ENCODE results near the gene MSH5.
A peak's percentile ranks its signal among the peaks of the same experiment; 100 is the strongest.
"Not testable (repeated sequence)": the region's sequence is repeated elsewhere in the genome, so short reads cannot be mapped to it uniquely, and the experiment has no call there.

Gene MSH5

DNA sequence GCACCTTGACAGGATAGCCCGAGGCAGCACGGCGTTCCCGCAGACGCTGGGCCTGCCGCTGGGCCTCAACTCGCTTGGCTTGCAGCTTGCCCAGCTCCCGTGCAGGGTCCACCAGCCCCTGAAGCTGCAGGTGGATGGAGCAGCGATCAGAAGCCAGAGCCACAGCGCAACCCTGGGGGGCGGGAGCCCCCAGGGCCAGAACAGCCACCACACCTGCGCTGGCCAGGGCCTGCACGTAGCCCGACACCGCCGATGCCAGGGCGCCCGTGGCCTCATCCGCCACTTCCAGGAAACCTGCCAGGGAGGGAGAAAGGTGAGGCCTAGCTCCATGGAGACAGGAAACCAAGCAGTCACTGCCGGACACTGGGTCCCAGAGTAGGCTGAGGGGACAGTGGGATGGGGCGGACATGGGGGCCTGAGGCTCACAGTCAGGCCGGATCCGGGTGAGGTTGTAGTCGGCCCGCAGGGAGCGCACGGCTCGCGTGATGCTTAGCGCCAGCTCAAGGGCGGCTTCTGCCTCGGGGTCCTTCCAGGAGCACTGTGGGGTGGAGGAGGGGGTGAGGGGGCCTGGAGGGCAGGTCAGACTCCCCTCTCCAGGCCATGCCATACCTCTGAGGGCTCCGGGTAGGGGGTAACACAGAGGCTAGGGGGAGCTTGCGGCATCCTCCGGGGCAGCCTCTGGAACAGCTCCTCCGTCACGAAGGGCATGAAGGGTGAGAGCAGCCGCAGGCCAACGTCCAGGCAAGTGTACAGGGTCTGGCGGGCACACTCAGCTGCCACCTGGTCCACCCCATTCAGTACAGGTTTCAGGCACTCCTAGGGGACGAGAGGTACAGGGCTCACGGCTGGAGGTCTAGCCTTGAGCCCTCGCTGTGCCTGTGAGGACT, 39.4 kb downstream of the MSH5 start:
- DNase-seq (ENCODE audit: low spot score), result no peak

DNA sequence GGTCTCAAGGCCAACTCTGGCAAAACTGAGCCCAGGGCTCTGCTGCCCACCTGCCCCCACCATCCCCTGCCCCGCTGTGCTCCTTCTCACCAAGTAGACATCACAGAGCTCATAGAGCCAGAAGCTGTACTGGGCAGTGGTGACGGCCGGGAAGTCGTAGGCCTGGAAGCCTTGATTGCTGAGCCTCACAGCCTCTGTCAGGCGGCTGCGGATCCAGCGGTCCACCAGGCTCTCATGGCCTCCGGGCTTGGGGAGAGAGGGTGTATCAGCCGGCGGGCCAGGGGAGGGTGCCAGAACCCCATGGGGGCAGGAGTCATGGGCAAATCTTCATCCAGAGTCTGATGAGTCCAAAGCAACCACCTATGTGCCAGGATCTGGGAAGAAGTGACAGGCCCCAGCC, 40.1 kb downstream of the MSH5 start:
- DNase-seq (ENCODE audit: low spot score), result no peak

DNA sequence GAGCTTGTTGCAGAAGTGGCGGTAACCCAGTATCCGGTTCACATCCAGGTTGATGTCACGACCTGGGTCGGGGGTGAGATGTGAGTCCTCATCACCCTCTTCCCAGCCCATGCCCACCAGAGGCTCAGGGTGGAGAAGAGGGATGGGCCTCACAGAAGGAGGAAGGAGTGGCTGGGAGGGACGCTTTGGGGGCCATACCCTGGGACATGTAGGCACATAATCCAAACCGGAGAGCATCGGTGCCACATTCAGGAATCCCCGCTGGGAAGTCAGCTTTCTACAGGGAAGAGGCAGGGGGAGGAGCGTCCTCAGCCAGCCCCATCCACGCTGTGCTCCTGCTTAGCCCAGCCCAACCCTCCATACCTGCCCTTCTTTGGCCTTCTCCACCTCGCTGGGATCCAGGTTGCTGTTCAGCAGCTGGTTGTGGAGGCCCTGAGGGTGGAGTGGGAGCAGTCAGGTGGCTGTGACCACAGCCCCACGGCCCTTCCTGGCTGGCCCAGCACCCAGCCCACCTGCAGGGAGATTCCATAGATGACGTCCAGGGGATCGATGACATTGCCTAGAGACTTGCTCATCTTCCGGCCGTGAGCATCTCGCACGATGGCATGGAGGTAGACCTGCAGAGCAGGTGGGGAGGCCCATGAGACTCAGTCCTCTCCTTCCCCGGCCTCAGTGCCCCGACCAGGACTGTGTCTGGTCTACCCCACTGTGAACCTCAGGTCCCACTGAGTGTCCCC, 40.9 kb downstream of the MSH5 start:
- DNase-seq (ENCODE audit: low spot score), result no peak

DNA sequence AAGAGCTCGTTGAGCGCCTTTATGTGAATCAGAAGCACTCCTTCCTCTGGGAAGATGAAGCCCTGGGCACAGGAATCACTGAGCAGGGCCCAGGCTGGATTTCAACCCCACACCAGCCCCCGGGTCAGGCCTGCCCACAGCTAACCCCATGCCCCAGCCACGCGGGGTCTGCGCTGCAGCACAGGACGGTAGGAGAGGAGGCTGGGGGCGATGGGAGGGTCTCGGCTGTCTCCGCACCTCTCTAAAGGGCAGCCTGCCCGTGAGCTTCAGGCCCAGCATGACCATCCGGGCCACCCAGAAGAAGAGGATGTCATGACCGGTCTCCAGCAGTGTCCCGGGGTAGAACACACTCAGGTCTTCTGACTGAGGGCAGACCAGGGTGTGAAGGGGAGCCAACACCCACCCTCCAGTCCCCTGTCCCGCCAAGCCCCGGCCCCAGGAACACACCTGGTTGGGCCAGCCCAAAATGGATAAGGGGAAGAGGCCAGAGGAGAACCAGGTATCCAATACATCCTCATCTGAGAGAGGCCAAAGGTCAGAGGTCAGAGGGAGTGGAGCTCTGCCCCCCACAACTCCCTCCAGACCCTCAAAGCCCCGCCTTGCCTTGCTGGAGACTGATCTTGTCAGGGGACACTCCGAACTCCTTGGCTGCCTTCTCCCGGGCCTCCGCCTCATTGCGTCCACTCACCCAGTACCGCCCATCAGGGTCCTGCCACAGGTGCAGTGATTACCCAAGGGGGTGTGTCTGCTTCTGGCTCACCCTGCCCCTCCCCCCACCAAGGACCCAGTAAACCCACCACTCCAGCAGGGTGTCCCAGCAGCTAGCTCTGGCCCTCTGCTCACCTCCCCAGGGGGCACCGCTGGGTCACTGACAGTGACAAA, 41.7 kb downstream of the MSH5 start:
- DNase-seq (ENCODE audit: low spot score), result no peak

DNA sequence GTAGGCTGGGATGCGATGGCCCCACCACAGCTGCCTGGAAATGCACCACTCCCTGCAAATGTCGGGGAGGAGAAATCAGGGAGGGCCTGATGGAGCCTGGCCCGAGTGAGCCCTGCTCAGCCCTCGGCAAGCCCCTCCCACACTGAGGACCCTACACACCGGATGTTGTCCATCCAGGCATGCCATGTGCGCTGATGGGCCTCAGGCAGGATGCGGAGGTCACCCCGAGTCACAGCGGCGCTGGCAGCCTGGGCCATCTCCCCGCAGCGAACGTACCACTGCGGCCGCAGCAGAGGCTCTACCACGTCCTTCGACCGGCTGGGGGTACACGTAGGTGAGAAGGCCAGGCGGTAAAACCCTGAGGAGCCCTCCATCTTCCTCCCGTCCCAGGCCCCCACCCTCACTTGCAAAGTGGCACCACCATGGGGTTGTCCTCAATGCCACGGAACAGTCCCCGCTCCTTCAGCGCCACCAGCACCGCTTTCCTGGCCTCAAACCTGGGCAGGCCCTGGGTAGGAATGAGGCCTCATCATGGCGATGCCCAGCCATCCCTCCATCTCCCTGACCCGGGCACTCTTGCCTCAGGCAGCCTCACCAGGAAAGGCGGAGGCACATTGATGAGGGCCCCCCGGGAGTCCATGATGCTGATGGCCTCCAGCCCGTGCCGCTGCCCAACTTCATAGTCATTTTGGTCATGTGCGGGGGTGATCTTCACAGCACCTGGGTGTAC, 42.5 kb downstream of the MSH5 start:
- no peak for DNase-seq (ENCODE audit: low spot score)

DNA sequence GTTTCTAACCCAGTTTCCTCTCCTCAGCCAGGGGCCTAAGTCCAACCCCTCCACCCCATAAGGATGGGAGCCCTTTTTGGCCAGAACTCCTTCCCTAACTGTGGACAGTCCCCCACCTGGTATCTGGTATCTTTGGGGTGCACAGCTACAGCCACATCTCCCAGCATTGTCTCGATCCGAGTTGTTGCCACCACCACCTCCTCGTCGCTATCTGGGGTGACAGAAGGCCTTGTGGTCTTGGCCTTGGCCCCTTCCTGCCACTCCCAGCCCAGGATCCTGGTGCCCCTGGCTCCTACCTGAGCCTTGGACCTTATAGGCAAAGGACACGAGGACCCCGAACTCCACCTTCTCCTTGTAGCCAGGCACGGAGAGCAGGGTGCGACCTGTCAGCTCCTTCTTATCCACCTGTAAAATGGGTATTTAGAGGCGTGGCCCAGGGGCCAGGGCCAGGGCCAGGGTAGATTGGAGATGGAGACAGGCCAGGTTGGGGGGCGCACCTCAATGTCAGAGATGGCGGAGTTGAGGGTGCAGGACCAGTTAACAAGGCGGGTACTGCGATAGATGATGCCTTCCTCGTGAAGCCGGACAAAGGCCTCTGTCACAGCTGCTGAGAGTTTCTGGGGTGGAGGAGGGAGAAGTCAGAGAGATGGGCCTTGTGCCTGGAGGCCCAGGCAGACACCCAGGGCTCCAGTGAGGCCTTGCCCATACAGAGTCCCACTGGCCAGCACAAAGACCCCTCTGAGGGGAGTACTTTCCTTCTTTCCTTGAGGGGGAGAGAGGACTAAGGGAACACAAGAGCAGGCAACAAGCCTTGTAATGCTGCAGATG, 44.5 kb downstream of the MSH5 start:
- no peak for DNase-seq (ENCODE audit: low spot score)

DNA sequence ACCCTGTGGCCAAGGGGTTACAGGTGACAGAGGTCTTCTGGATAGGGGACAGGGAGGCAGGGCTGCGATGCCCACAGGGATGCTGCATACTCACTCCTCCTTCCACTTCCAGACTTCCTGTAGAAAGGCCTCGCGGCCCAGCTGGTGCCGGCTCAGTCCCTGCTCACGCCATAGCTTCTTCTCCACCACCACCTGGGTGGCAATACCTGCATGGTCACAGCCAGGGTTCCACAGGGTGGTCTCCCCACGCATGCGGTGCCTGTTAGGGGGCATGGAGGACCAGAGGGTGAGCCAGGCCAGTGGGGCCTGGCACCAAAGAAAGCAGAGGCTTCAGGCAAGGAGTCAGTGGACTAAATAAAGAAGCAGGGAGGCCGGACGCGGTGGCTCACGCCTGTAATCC, 45.7 kb downstream of the MSH5 start:
- DNase-seq (ENCODE audit: low spot score), result no peak

DNA sequence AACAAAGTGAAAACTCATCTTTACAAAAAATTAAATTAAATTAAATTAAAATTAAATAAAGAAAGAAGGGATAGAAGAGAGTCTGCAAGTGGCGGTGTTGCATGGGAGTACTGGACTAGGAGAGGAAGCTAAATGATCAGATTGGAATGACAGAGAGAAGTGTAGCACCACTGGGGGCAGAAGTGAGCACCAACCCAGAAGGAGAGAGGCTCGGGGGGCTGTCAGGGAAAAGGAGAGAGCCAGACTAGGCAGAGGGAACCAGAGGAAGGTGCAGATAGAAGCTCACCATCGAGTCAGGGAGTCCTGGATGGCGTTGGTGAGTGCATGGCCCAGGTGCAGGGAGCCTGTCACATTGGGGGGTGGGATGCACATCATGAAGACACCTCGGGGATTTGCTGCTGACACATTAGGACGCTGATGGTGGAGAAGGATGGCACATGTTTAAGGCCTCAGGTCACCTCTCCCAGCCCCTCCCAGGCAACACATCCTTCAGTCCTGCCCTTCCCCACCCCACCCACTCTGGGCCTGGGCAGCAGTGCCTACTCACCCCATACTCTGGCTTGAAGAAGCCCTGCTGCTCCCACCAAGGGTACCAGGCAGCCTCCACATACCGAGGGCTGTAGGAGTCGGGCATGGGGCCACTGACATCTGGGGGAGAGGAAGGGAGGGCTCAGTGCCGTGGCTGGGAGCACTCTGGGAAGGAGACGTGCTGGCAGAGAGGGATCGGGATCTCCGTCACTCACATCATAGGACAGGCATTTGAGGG, 51.7 kb downstream of the MSH5 start:
- peak; percentile 39 for DNase-seq (ENCODE audit: low spot score)

DNA sequence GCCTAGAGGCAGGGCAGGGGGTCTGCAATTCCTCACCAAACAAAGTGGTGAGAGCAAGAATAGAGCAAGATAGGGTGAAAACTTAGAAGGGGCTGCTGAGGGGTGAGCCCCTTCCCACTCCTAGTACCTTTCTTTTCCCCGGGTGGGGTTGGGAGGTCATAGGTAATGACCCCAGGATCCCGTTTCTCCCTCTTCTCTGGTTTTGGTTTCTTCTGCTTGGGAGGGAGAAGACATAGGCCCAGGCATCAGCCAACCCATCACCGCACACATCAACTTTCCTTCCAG, 52.2 kb downstream of the MSH5 start:
- DNase-seq (ENCODE audit: low spot score), result no peak

DNA sequence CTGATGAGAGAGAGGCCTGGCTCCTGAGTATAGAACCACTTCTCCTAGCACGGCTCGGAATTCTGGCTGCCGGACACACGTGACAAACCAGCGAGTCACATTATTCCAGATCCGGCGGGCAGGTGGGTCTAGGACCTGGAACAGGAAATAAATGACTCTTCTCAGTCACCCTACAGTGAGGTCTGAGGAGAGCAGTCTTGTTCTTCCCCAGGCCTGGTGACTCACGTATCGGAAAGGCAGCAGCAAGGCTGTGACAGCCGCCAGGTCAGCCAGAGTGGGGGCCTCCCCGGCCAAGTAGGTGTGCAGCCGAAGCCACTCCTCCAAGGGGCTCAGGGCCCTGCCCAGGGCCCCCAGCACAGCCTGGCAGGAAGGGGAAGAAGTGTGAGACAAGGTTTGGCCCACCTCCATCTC, 53.0 kb downstream of the MSH5 start:
- DNase-seq (ENCODE audit: low spot score), result no peak

DNA sequence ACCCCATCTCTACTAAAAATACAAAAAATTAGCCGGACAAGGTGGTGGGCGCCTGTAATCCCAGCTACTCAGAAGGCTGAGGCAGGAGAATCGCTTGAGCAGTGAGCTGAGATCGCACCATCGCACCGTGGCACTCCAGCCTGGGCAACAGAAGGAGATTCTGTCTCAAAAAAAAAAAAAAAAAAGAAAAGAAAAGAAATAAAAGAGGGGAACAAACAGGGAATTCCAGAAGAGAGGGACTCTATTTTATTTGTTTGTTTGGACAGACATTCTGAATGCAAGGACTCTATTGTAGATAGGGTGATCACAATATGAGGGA, 54.1 kb downstream of the MSH5 start:
- DNase-seq (ENCODE audit: low spot score), result not testable (repeated sequence)

DNA sequence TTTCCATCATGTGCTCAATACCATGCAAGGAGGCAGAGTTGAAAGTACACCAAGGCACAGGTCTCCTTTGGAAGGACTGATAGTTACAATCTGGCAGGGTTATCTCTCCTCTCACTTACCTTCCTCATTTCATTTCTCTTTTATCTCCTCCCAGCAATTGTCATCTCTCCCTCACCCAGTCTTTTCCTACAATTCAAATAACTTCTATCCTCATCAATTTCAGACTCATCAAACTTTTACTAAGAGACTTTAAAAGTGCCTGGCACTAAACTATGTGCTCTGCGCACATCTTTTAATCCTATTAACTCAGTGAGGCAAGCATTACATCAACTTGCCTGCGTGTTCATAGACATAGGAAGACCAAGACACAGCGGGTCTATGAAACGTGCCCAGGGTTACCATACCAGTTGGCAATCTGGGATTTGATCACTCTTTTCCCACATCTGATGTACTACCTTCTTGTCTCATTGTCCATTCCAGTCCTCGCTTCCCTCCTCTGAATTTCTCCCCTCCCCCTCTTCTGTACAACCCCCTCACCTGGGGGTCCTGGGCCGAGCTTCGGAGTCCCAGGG, 54.6 kb downstream of the MSH5 start:
- peak; percentile 27 for DNase-seq (ENCODE audit: low spot score)

DNA sequence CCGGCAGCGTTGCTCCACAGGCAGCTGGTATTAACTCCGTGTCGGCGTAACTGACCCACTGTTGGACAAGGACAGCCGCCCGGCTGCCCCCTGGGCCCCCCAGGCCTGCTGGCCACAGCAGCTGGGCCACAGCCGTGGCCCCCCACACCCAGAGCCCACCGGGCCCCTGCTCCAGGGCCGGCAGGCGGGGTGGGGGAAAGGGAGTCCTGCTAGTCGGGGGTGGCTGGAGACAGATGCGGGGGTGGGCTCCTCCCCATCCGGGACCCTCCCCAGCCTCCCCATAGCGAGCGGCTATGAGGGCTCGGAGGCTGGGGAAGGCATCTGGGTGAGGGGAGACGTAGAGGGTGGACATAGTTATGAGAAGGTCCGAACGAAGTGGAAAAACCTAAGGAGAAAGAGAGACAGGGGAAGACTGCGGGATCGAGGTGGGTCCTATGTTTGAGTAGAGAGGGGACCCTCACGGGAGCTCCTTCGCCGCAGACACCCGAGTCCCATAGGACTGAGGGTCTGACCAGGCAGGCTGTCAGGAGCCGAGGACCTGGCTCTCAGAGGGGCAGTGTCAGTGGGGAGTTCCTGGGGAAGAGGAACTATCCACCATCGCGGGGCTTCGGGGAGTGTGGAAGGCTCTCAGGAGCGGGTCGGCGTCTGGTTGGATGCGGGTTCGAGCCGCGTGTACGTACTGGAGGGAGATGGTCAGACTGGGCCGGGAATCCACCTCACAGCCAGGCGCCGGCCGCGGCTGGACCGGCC, 55.2 kb downstream of the MSH5 start:
- no peak for DNase-seq (ENCODE audit: low spot score)

DNA sequence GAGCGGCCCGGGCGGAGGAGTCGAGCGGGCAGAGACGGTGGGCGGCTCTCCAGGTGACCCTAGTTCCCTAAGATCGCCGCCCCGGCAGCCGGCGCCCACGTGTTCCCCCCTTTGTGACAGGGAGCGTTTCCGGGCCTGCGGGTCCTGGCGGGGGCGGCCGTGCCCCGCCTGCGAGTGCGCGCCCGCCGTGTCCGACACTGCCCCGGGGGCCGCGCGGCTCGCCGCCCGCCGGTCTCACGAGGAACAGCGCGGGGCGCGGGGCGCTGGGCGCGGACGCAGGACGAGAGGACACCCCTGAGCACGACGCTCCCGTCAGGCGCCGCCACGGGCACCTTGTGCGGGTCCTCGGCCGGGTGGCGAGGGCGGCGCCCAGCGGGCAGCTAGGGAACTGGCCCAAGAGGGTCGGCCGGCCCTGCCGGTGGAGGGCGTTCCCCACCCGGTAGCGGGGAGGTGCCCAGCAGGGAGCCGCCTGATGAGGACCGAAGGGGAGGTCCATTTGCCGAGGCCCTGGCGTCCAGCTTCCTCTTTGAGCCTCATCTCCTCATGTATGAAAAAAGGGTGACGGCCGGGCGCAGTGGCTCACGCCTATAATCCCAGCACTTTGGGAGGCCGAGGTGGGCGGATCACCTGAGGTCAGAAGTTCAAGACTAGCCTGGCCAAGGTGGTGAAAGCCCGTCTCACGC, 56.0 kb downstream of the MSH5 start, which contains the start of gene VARS1:
Gene VARS1, minus strand, starts transcription at position 137 of the 683 bp plus-strand sequence. CDS start 535 bp downstream, outside the sequence.
- peak; percentile 96 for DNase-seq (ENCODE audit: low spot score)

DNA sequence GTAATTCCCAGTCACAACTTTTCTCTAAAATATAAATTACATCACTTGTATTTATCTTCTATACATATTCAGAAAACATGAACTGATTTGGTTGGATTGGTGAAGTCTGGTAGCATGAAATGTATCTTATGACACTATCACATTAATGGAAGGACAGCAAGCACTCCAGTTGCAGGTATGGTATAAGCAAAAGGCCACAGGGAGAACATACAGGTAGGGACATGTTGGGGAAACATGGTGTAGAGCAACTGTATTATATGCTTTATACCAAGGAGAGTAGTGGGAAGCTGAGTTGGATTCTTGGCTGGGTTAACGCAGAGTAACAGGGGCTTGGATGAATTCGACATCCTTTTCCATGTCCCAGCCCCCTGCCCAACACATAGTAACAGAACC, 57.2 kb downstream of the MSH5 start:
- DNase-seq (ENCODE audit: low spot score), result no peak

DNA sequence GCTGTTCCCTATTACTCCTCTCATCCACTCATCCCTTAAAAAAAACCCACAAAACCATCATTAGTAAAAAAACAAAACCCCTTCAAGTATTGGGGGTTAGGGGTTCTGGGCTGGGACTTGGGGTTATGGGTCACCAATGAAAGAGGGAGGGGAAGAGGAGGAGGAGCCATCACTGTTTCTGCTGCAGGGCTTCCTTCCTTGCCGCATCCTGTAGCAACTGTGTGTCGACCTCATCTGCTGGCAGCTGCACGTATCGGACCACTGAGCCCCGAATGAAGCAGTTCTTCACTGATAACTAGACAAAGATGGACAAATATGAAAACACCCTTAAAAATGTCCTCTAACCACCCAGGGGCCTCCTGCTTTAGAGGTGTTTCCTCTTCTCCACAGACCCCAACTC, 57.8 kb downstream of the MSH5 start:
- DNase-seq (ENCODE audit: low spot score), result no peak

DNA sequence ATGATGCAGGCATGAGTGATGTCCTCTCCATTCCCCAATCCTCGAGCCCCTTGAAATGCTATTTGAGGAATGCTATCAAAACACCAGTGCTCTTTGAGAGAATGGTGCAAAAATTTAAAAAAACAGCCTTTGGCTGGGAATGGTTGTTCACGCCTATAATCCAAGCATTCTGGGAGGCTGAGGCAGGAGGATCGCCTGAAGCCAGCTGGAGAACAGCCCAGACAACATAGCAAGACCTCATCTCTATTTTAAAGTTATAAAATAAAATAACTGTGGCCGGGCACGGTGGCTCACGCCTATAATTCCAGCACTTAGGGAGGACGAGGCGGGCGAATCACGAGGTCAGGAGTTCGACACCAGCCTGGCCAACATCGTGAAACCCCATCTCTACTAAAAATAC, 60.0 kb downstream of the MSH5 start:
- no peak for DNase-seq (ENCODE audit: low spot score)

DNA sequence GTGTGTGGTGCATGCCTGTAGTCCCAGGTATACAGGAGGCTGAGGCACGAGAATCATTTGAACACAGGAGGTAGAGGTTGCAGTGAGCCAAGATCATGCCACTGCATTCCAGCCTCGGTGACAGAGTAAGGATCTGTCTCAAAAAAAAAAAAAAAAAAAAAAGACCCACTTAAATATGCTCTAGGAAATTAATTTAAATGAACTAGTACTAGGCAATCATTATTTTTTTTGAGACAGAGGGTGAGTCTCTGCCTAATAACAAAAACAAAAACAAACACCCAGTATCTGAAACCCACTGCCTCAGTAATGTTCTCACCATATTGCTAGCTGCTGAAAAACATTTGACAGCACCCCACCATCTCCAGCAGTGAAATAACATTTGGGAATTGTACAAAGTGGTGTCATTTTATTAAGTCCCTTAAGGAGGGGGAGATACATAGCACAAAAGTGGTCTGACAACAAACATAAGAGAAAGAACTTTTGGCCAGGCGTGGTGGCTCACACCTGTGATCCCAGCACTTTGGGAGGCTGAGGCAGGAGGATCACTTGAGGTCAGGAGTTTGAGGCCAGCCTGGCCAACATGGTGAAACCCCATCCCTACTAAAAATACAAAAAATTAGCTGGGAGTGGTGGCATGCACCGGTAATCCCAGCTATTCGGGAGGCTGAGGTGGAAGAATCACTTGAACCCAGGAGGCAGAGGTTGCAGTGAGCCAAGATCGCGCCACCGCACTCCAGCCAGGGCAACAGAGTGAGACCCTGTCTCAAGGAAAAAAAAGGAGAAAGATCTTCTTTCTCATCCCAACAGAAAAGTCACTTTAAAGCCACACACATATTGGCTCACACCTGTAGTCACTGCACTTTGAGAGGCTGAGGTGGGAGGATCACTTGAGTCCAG, 61.5 kb downstream of the MSH5 start:
- not testable (repeated sequence) for DNase-seq (ENCODE audit: low spot score)
